GM12864 (cell line): ENCODE data around the gene PPP4R3A.

Source experiments
- DNase-seq: peaks from one replicate; pipeline ENCODE4 v3.0.0-alpha.2; 2011; ENCODE audit warnings: low read depth
- H3K4me3 ChIP-seq: 2 replicates; pipeline ENCODE4 v1.5.1; 2011; ENCODE audit warnings: mild to moderate bottlenecking, low read depth, low read length, control low read depth
- CTCF ChIP-seq: IDR thresholded peaks from 2 replicates; pipeline ENCODE4 v1.5.1; 2011; ENCODE audit warnings: low read depth, mild to moderate bottlenecking, moderate library complexity, low read length, control low read depth, inconsistent platforms; ENCODE audit errors: missing control alignments

PPP4R3A gene

GRCh38 chr14:91516663-91517388, 6.7 kb upstream of the PPP4R3A start:
- DNase-seq, result no peak
- no peak for TF ChIP-seq CTCF
- no peak overlapping the region for H3K4me3 ChIP-seq

- no peak for TF ChIP-seq CTCF
- H3K4me3 ChIP-seq, result no peak overlapping the region
- DNase-seq, result no peak
Observed at GRCh38 chr14:91515979-91516378, 5.9 kb upstream of the PPP4R3A start.

- H3K4me3 ChIP-seq, result peak overlapping the region; percentile 95
- no peak for DNase-seq
- no peak for TF ChIP-seq CTCF
Observed at GRCh38 chr14:91511043-91511383, 903 bp upstream of the PPP4R3A start.

- TF ChIP-seq CTCF, result no peak
- peak overlapping the region; percentile 95 for H3K4me3 ChIP-seq
- no peak for DNase-seq
Observed at GRCh38 chr14:91509878-91510170, 286 bp downstream of the PPP4R3A start.

- no peak for DNase-seq
- TF ChIP-seq CTCF, result no peak
- H3K4me3 ChIP-seq, result peak overlapping the region; percentile 95
Observed at GRCh38 chr14:91509083-91509877, 830 bp downstream of the PPP4R3A start.

GRCh38 chr14:91508105-91508504, 2.0 kb downstream of the PPP4R3A start:
- peak overlapping the region; percentile 95 for H3K4me3 ChIP-seq
- TF ChIP-seq CTCF, result no peak
- no peak for DNase-seq

- H3K4me3 ChIP-seq, result no peak overlapping the region
- no peak for DNase-seq
Observed at GRCh38 chr14:91506226-91506625, 3.9 kb downstream of the PPP4R3A start.

More at GRCh38 chr14:91506226-91506625, 3.9 kb downstream of the PPP4R3A start:
- no peak for TF ChIP-seq CTCF
